GM12878 (cell line): ENCODE data around the gene ATXN1.

Experiments
- BRCA1 ChIP-seq: IDR thresholded peaks from 2 replicates; pipeline ENCODE4 v1.6.1; 2011; ENCODE audit warnings: low read depth, low read length, improper control_type of control experiment
- EZH2 ChIP-seq: IDR thresholded peaks from 2 replicates; pipeline ENCODE4 v1.6.1; 2012; ENCODE audit warnings: low read depth, mild to moderate bottlenecking, control low read depth, inconsistent platforms, low read length, borderline replicate concordance; ENCODE audit not compliant: control insufficient read depth
- SMAD1 ChIP-seq: fragments of 450-650 bp; IDR thresholded peaks from 2 replicates; pipeline ENCODE4 v1.6.1; 2018; ENCODE audit warnings: mild to moderate bottlenecking, low read depth; ENCODE audit not compliant: partially characterized antibody
- TF ChIP-seq, protein P1 (sequence below), 3 experiments: IDR thresholded peaks in 2 of 3; conservative IDR thresholded peaks in 1 of 3; 2 replicates each; pipeline ENCODE4 v1.5.1; 2011; ENCODE audit warnings: low read depth in 3 of 3, low read length in 3 of 3, mild to moderate bottlenecking in 3 of 3, control low read depth in 2 of 3, moderate library complexity in 2 of 3, inconsistent platforms in 1 of 3, mixed read lengths in 1 of 3; ENCODE audit not compliant: control insufficient read depth in 2 of 3, insufficient read depth in 1 of 3; ENCODE audit errors: extremely low read depth in 1 of 3
- TF ChIP-seq, protein P2 (sequence below): fragments of 450-650 bp; IDR thresholded peaks from 2 replicates; pipeline ENCODE4 v1.6.1; 2017; ENCODE audit warnings: mild to moderate bottlenecking, moderate library complexity
- TF ChIP-seq, protein P3 (sequence below): fragments of 450-650 bp; formaldehyde crosslinking; IDR thresholded peaks from 2 replicates; pipeline ENCODE4 v1.4.0; 2022; ENCODE audit warnings: mild to moderate bottlenecking, moderate library complexity

DNA sequence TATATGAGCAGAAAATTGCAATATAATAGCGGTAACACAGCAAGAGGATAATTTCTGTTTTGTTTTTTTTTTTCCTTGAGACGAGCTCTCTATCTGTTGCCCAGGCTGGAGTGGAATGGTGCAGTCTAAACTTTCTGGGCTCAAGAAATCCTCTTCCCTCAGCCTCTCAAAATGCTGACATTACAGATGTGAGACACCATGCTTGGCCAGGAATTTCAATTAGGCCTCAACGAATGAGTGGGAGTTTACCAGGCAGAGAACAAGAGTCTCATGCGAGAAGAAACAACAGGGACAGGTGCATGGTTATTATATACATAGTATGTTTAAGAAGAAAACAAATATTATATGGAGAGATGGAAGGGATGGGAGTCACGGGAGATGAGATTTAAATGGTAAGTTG is 111.4 kb downstream of the ATXN1 start:
- TF ChIP-seq, protein P1, sequence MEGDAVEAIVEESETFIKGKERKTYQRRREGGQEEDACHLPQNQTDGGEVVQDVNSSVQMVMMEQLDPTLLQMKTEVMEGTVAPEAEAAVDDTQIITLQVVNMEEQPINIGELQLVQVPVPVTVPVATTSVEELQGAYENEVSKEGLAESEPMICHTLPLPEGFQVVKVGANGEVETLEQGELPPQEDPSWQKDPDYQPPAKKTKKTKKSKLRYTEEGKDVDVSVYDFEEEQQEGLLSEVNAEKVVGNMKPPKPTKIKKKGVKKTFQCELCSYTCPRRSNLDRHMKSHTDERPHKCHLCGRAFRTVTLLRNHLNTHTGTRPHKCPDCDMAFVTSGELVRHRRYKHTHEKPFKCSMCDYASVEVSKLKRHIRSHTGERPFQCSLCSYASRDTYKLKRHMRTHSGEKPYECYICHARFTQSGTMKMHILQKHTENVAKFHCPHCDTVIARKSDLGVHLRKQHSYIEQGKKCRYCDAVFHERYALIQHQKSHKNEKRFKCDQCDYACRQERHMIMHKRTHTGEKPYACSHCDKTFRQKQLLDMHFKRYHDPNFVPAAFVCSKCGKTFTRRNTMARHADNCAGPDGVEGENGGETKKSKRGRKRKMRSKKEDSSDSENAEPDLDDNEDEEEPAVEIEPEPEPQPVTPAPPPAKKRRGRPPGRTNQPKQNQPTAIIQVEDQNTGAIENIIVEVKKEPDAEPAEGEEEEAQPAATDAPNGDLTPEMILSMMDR (IDR thresholded peaks at IDR 0.05 in 2 of 3, conservative IDR thresholded peaks at IDR 0.05 in 1 of 3; ENCODE audit: control insufficient read depth in 2 of 3, extremely low read depth in 1 of 3, insufficient read depth in 1 of 3, low read depth in 3 of 3, low read length in 3 of 3), result no peak
- TF ChIP-seq, protein P2, sequence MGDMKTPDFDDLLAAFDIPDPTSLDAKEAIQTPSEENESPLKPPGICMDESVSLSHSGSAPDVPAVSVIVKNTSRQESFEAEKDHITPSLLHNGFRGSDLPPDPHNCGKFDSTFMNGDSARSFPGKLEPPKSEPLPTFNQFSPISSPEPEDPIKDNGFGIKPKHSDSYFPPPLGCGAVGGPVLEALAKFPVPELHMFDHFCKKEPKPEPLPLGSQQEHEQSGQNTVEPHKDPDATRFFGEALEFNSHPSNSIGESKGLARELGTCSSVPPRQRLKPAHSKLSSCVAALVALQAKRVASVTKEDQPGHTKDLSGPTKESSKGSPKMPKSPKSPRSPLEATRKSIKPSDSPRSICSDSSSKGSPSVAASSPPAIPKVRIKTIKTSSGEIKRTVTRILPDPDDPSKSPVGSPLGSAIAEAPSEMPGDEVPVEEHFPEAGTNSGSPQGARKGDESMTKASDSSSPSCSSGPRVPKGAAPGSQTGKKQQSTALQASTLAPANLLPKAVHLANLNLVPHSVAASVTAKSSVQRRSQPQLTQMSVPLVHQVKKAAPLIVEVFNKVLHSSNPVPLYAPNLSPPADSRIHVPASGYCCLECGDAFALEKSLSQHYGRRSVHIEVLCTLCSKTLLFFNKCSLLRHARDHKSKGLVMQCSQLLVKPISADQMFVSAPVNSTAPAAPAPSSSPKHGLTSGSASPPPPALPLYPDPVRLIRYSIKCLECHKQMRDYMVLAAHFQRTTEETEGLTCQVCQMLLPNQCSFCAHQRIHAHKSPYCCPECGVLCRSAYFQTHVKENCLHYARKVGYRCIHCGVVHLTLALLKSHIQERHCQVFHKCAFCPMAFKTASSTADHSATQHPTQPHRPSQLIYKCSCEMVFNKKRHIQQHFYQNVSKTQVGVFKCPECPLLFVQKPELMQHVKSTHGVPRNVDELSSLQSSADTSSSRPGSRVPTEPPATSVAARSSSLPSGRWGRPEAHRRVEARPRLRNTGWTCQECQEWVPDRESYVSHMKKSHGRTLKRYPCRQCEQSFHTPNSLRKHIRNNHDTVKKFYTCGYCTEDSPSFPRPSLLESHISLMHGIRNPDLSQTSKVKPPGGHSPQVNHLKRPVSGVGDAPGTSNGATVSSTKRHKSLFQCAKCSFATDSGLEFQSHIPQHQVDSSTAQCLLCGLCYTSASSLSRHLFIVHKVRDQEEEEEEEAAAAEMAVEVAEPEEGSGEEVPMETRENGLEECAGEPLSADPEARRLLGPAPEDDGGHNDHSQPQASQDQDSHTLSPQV, result no peak
- TF ChIP-seq EZH2, result no peak
- no peak for TF ChIP-seq BRCA1
- TF ChIP-seq SMAD1, result no peak
- TF ChIP-seq, protein P3, sequence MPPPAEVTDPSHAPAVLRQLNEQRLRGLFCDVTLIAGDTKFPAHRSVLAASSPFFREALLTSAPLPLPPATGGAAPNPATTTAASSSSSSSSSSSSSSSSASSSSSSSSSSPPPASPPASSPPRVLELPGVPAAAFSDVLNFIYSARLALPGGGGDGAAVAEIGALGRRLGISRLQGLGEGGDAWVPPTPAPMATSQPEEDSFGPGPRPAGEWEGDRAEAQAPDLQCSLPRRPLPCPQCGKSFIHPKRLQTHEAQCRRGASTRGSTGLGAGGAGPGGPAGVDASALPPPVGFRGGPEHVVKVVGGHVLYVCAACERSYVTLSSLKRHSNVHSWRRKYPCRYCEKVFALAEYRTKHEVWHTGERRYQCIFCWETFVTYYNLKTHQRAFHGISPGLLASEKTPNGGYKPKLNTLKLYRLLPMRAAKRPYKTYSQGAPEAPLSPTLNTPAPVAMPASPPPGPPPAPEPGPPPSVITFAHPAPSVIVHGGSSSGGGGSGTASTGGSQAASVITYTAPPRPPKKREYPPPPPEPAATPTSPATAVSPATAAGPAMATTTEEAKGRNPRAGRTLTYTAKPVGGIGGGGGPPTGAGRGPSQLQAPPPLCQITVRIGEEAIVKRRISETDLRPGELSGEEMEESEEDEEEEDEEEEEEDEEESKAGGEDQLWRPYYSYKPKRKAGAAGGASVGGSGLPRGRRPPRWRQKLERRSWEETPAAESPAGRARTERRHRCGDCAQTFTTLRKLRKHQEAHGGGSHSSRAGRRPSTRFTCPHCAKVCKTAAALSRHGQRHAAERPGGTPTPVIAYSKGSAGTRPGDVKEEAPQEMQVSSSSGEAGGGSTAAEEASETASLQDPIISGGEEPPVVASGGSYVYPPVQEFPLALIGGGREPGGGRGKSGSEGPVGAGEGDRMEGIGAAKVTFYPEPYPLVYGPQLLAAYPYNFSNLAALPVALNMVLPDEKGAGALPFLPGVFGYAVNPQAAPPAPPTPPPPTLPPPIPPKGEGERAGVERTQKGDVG (CRISPR knock-in tag), result no peak
